HG03521 (cell line): ENCODE data around the gene VAMP5.
"Not testable (repeated sequence)": the region's sequence is repeated elsewhere in the genome, so short reads cannot be mapped to it uniquely, and the experiment has no call there.

Source experiments
- ATAC-seq: cut with Tn5 transposase; IDR thresholded peaks from one replicate; pipeline ENCODE4 v1.9.1; 2021; ENCODE audit warnings: mild to moderate bottlenecking, moderate library complexity; ENCODE audit not compliant: unreplicated experiment

The VAMP5 gene

GRCh38 chr2:85600951-85601770 lies 16.9 kb downstream of the VAMP5 start:
- ATAC-seq = no peak

- ATAC-seq = peak; percentile 25
Measured at GRCh38 chr2:85601771-85602475, 17.7 kb downstream of the VAMP5 start.

GRCh38 chr2:85602476-85603234 lies 18.4 kb downstream of the VAMP5 start, which contains the start of gene TMEM150A:
Gene TMEM150A, minus strand, starts transcription at chr2:85602698. Its CDS starts 750 bp downstream, at chr2:85601948.
- ATAC-seq = peak; percentile 95

GRCh38 chr2:85604133-85604444 lies 19.9 kb downstream of the VAMP5 start:
- not testable (repeated sequence) for ATAC-seq

- ATAC-seq = no peak
Measured at GRCh38 chr2:85604568-85605339, 20.5 kb downstream of the VAMP5 start.

GRCh38 chr2:85605406-85606115 lies 21.3 kb downstream of the VAMP5 start:
- ATAC-seq = no peak

- no peak for ATAC-seq
Measured at GRCh38 chr2:85606116-85606455, 21.9 kb downstream of the VAMP5 start.

GRCh38 chr2:85607268-85608215 lies 23.3 kb downstream of the VAMP5 start:
- ATAC-seq = no peak

- ATAC-seq = peak; percentile 16
Measured at GRCh38 chr2:85611217-85611704, 27.0 kb downstream of the VAMP5 start.

- peak; percentile 62 for ATAC-seq
Measured at GRCh38 chr2:85611705-85612587, 27.7 kb downstream of the VAMP5 start, which contains the start of gene C2orf68. Gene C2orf68, minus strand, starts transcription at chr2:85612066. Its CDS starts 82 bp downstream, at chr2:85611984.

- ATAC-seq = no peak
Measured at GRCh38 chr2:85613717-85614515, 29.7 kb downstream of the VAMP5 start.

- not testable (repeated sequence) for ATAC-seq
Measured at GRCh38 chr2:85614757-85615156, 30.5 kb downstream of the VAMP5 start.

- no peak for ATAC-seq
Measured at GRCh38 chr2:85615413-85615728, 31.1 kb downstream of the VAMP5 start.

GRCh38 chr2:85617723-85618122 lies 33.5 kb downstream of the VAMP5 start:
- not testable (repeated sequence) for ATAC-seq

- no peak for ATAC-seq
Measured at GRCh38 chr2:85619617-85620016, 35.4 kb downstream of the VAMP5 start.

GRCh38 chr2:85621338-85621737 lies 37.1 kb downstream of the VAMP5 start:
- ATAC-seq = no peak

- ATAC-seq = no peak
Measured at GRCh38 chr2:85623991-85624390, 39.8 kb downstream of the VAMP5 start.
